GM18502 (cell line): ENCODE data around the gene SUFU.
"Not testable (repeated sequence)": the region's sequence is repeated elsewhere in the genome, so short reads cannot be mapped to it uniquely, and the experiment has no call there.

Experiments
- ATAC-seq: cut with Tn5 transposase; IDR thresholded peaks from one replicate; pipeline ENCODE4 v1.9.1; 2021; ENCODE audit warnings: mild to moderate bottlenecking; ENCODE audit not compliant: unreplicated experiment, poor library complexity

Gene SUFU

DNA sequence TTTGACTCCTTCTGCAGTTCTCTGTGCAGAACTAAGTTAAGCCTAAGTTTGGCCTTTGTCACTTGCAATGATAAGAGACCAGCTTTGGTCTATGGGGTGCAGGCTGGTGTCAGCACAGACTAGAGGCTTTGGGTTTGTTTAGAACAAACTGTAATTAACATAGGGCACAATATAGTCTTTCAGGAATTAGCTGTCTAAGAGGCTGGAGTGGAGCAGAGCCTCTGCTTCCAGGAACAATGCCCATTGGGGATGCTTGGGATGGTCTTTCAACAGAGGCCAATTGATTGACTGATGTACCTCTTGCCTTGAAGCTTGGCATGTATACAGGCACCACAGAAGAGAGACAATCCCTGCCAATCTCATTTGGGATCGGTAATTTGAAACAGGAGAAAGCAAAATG is 4.7 kb downstream of the SUFU start:
- ATAC-seq = no peak

DNA sequence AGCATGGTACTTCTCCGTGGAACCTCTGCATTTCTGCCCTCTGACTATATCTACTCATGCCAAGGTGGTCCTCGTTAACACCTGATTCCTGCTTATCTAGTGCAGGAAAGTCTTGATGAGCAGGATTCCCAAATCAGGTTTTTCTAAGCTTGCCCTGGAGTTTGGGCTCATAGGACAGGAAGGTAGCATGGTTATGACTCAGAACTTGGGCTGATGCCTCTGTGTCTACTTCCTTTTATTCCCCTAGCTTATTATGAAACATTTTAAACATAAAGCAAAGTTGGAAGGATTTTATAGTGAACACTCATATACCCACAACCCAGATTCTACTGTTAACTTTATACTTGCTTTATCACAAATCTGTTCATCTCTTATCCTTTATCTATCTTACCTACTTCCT is 5.6 kb downstream of the SUFU start:
- no peak for ATAC-seq

DNA sequence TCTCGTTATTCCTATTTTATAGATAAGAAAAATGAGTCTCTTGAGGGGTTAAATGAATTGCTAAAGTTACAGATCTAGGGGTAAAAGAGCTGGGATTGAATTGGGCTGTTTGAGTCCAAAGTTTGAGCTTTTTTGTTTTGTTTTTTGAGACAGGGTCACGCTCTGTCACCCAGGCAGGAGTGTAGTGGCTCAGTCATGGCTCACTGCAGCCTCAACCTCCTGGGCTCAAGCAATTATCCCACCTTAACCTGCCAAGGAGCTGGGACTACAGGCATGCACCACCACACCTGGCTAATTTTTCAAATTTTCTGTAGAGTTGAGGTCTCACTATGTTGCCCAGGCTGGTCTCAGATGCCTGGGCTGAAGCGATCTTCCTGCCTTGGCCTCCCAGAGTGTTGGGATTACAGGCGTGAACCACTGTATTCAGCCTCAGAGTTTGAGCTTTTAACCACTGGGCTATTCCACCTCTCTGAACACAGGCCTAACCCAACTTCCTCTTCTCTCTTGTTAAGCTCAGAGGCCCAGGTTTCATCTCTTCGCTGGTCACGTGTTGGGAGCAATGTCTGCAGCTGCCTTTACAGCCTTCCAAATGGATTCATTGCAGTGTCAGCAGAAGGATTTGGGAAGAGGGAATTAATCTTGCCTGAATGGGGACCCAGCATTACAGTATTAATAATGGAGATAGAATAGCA is 8.0 kb downstream of the SUFU start:
- peak; percentile 79 for ATAC-seq

DNA sequence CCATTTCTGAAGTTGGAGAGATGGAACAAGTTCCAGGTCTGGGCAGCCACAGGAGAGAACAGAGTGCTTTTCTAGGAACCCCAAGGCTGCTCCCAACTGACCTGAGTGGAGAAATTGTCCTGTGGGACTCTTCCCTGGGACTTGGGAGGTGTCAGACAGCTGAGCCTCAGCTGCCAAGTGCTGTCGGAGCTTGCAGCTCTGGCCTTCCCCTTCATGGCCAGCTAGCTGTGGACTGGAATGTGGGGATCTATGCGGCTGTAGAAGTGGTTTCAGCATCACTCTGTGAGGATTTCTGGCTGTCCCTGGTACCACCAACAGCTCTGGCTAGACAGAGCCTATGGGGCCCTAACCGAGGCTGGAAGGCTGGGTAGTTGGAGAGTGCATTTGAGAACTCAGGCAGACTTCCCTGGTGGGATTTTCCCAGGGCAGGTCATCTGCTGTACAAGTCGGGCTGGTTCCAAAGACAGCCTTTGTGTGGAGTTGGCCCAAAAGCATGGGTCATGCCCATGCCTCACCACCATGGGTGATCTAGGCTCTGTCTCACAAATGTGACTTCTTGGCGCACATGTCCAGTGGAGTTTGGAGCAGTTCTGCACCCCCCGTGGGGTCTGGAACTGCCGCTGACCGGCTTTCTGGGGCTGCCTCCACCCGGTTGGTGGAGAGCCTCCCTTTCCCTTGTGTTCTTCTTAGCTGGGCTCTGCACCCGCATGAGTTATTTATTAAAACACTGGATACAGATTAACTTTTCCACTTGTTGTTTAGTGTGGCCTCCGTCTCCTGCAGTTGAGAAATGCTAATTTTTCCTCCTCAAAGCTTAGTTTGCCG is 10.9 kb downstream of the SUFU start:
- ATAC-seq = no peak

DNA sequence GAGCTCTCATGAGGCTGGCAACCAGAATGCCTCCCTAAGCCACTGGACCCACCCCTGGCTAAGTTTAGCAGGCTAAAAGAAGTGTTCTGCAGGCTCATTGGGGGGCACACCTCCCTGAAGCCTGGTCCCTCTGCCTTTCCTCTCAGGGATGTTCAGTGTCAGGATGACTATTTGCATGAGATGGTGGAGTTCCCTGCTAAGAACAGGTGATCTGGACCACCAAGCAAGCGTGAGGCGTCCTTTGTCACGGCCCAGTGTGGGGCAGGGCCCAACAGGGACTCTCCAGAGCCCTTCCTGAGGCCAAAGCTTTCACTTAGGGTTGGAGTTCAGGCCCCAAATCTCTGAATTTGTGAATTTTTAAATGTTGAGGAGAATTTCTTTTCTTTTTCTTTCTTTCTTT is 12.0 kb downstream of the SUFU start:
- ATAC-seq = no peak

DNA sequence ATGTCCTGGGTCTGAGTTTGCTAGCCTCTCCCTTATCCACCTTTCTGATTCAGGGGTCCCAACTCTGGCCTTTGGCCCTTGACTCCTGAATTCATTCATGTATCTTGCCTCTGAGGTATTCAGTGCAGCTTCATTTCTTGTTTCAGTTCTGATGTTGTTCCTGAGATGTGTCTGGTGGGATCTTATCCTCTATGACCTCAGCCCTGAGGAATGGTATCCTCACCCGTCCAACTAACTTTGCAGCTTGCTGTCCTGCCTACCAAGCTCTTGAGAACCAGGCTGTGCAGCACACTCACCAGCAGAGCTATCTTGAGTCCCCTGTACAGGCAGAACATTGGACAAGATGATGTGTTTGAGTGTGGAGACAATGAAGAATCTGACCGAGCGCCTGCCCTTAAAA is 13.8 kb downstream of the SUFU start:
- no peak for ATAC-seq

DNA sequence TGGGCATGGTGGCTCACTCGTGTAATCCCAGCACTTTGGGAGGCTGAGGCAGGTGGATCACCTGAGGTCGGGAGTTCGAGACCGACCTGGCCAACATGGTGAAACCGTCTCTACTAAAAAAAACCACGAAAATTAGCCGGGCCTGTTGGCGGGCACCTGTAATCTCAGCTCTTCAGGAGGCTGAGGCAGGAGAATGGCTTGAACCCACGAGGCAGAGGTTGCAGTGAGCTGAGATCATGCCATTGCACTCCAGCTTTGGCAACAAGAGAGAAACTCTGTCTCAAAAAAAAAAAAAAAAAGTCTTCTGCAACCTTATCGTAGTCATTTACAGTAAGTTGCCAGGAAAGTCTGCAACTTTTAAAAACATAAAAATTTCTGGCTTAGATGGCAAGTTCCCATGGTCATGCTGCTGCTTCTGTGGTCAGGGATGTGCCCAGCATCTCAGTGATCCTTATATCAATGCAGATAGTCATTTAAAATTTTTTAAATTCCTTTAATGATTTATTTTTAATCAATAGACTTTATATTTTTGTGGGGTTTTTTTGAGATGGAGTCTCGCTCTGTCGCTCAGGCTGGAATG is 15.6 kb downstream of the SUFU start:
- no peak for ATAC-seq

DNA sequence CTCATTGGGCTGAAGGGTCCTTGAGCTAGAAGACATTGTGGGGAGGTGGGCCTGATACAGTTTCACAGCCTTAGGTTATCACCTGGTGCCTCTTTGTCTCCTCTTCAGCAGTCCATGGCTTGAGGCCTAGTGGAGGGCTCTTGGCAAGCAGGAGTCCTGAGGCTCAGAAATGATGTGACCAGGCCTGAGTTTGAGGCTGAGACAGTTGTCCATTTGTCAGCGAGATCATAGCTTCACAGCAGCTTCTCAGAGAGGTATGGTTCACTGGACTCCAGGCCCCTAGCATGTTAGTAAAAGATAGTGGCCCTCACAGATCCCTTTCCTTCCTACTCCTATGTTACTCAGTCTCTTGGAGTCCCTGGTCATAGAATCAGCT is 19.1 kb downstream of the SUFU start:
- no peak for ATAC-seq

DNA sequence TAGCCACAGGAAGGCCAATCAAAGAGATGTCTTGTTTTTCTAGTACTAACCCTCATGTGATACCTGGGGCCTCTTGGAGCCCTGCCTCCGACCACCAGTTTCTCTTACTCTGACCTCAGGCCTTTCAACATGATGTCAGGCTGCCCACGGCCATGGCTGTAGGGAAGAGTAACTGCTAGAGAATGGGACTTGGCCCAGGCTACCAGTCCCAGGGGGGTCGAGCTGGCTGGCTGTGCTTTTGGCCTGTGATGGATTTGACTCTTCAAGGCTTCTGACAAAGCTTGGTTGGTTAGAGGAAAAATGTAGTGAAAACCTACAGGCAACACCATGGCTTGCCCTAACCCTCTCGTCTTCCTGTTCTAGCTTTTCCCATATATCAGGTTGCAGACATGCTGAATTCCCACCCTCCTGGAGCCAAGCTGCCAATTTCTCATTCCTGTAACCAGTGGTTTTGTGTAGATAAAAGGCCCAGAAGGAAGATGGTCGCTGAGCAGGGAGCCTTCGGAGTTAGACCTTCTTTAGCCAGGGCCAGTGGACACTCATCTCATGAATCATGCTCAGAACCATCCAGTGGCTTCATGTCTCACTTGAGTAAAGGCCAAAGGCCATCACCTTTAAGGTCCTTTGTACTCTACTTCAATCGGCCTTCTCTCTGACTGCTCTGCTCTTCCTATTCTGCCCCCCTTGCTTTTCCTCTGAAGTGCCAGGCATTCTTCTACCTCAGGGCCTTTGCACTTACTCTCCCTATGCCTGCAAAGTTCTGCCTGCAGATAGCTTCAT is 19.7 kb downstream of the SUFU start:
- no peak for ATAC-seq

DNA sequence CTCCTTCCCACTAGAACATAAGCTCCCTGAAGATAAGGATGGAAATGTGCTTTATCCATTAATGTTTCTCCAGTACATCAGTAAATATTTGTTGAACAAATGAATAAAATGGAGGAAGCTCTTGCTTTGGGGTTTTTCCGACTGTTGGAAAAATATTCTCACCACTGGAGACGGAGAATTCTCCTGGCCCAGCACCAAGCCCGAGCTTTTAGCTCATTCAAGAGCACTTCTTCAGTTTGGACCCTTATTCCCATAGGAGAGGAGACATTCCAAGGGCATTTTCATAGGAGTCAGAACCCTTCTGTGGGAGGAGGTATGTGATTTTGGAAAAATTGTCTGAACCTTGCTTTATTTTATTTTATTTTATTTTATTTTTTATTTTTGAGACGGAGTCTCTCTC is 21.0 kb downstream of the SUFU start:
- ATAC-seq = no peak

DNA sequence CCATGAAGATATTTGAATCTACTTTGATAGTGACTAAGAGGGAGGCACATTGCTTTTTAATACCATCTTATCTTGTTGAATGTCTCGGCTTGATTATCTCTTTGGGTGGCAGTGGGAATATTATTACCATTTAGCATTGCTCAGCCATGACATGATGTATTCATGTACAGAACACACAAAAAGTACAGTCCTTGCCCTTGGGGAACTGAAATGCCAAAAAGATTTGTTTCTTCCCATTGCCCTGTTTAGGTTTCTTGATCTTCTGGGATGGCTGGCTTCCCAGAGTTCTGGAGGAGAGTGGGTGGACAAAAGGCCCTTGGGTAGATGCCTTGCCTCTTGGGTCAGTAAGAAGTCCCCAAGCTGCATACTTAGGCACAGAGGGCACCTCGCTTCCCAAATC is 23.8 kb downstream of the SUFU start:
- no peak for ATAC-seq

DNA sequence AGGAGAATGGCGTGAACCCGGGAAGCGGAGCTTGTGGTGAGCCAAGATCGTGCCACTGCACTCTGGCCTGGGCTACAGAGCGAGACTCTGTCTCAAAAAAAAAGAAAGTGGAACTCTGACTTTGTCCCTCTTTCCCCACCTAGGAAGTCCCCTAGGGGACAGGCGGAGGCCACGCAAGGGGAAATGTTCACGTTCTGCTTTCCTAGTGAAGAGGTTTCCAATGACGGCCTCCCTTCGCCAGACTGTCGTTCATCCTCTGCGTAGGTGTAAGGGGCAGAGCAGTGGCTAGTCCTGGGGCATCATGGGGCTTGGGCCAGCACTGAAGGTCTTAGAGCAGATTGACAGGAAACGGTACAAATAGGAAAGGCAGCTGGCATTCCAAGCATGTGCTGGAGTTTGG is 30.6 kb downstream of the SUFU start:
- ATAC-seq = no peak

DNA sequence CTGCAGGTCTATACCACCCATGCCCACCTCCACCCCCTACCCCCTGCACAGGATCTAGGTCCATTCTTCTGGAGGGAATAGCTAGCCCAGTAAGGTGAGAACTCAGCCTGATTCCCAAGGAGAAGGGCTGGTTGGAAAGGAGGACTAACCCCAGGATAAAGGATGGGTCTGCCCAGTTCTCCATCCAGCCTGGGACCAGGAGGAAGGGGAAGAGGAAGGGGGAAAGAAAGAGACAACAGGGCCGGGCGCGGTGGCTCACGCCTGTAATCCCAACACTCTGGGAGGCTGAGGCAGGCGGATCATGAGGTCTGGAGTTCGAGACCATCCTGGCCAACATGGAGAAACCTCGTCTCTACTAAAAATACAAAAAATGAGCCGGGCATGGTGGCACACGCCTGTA is 31.2 kb downstream of the SUFU start:
- not testable (repeated sequence) for ATAC-seq

DNA sequence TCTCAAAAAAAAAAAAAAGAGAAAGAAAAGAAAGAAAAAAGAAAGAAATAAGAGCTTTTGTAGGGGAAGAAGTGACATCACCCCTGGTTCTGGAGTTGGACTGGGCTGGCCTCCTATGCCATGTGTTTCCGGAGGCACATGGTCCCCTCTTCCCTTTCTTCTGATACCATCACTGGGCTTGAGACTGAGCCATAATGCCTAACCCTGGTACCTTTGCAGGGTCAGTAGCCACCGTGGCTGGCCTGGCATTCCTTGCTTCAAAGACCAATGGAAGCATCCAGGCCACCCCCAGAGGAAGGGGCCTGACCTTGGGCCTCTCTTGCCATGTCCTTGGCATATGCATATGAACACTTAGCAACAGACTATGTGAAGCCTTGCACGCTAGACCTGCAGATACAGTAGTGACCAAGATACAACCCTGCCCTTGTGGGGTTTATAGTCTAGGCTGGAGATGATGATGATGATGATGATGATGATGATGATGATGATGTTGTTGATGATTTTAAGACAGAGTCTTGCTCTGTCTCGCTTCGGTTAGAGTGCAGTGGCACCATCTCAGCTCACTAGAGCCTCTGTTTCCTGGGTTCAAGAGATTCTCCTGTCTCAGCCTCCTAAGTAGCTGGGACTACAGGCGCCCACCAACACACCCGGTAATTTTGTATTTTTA is 31.8 kb downstream of the SUFU start:
- ATAC-seq = no peak

DNA sequence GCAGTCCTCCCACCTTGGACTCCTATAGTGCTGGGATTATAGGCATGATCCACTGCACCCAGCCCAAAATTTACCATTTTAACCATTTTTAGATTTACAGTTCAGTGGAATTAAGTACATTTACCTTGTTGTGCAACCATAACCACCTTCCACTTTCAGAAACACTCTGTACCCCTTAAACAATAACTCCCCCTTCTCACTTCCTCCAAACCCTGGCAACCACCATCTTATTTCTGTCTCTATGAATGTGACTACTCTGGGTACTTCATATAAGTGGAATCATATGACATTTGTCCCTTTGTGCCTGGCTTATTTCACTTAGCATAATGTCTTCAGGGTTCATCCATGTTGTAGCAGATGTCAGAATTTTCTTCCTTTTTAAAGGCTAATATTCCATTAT is 33.6 kb downstream of the SUFU start:
- no peak for ATAC-seq

DNA sequence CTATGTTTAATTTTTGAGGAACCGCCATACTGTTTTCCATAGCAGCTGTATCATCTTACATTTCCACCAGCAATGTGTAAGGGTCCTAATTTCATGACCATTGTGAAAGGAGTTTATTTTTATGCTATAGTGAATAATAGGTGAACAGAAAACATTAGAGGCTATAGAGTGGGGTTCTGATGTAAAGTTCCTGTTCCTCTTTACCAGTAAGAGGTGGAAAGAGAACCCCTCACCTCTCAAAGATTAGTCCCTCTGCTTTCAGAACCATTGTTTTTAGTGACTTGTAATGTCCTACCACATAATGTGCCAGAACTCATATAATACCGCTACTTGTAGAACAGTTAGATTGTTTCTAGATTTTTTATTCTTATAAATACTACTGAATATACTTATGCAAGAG is 34.2 kb downstream of the SUFU start:
- ATAC-seq = no peak

DNA sequence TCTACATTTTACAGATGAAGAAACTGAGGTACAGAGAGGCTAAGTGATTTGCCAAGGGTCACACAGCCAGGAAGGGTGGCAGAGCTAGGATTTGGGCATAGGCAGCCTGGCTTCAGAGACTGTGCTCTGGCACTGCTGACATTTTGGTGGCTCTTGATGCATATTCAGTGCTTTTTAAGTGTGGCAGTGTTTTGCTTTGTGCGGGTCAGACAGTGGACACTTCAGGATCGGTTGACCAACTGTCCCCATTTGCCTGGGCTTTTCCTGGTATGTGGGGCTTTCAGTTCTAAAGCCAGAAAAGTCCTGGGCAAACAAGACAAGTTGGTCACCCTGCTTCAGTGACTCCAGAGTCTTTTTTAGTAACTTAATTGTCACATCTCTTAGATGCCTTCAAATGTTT is 35.0 kb downstream of the SUFU start:
- no peak for ATAC-seq

DNA sequence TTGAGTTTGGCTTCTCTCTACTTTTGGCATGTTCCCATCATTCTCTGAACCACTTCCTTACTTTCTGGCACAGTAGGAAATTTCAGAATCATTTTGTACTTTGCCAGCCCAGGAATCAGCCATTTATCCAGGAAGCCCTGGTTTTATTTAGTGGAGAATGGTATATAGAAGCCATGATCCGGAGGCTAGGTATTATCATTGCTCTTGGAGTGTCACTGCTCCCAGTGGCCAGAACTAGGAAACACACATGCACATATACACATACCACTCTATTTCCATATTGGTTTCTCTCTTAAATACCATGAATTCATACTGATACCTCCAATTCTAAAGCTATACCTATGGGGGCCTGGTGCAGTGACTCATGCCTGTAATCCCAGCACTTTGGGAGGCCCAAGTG is 36.3 kb downstream of the SUFU start:
- ATAC-seq = no peak

DNA sequence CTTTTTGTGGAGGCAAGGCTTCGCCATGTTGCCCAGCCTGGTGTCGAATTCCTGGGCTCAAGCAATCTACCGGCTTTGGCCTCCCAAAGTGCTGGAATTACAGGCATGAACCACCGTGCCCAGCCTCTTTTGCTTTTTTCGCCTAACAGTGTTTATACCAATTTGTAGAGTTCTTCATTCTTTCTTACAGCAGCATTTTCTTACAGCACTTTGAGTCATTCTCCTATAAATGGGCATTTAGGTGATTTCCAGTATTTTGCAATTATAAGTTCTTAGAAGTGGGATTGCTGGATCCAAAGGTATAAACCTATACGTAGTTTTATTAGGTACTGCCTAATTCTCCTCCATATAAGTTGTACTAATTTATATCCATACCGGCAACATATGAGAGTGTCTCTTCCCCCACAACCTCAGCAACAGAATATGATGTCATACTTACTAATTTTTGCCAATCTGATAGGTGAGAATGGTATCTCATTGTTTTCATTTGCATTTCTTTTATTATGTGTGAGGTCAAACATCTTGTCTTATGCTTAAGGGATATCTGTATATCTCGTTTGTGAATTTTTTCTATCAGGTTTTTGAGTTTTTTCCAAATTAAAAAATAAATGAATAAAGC is 39.1 kb downstream of the SUFU start:
- no peak for ATAC-seq

DNA sequence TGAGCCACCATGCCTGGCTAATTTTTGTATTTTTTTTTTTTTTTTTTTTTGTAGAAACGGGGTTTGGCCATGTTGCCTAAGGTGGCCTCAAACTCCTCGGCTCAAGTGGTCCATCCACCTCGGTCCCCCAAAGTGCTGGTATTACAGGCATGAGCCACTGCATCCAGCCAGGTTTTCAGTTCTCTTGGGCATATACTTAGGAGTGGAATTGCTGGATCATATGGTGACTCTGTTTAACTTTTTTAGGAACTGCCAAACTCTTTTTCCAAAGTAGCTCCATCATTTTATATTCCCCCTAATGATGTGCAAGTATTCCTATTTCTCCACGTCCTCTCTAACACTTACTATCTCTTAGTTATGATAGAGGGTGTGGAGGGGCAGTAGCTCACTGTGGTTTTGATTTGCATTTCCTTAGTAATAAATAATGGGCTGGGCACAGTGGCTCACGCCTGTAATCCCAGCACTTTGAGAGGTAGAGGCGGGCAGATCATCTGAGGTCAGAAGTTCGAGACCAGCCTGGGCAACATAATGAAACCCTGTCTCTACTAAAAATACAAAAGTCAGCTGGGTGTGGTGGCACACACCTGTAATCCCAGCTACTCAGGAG is 41.6 kb downstream of the SUFU start:
- ATAC-seq = no peak
